Stimulated activated CD8-positive, alpha-beta memory T cell treated with anti-CD3 and anti-CD28 coated beads, Interleukin-2, amount 100 ng/mL, for 48 hours (primary cell): ENCODE measurements around the gene RCCD1.
"Not testable (repeated sequence)": the region's sequence is repeated elsewhere in the genome, so short reads cannot be mapped to it uniquely, and the experiment has no call there.

ENCODE experiments used
- DNase-seq, 2 donors: peaks; one replicate each; pipeline ENCODE4 v3.0.0-alpha.2; 2020; ENCODE audit warnings: low read depth in 2 of 2

RCCD1 gene

GRCh38 chr15:90954712-90955623 is at the start of gene RCCD1:
RCCD1 (plus strand) TSS chr15:90954884; CDS start chr15:90956735, 1,851 bp downstream.
- DNase-seq = peak; percentile 86 to 89

GRCh38 chr15:90905306-90906180 is 49.1 kb upstream of the RCCD1 start:
- no peak for DNase-seq

- no peak for DNase-seq
Measured at GRCh38 chr15:90906181-90906849, 48.4 kb upstream of the RCCD1 start.

- no peak for DNase-seq
Measured at GRCh38 chr15:90907051-90907660, 47.5 kb upstream of the RCCD1 start.

GRCh38 chr15:90907838-90908507 is 46.7 kb upstream of the RCCD1 start:
- DNase-seq = no peak

GRCh38 chr15:90909449-90909848 is 45.2 kb upstream of the RCCD1 start:
- DNase-seq = not testable (repeated sequence)

GRCh38 chr15:90909976-90910375 is 44.7 kb upstream of the RCCD1 start:
- no peak for DNase-seq

- DNase-seq = no peak
Measured at GRCh38 chr15:90910441-90911301, 44.0 kb upstream of the RCCD1 start.

GRCh38 chr15:90911302-90911623 is 43.4 kb upstream of the RCCD1 start:
- no peak for DNase-seq

- DNase-seq = no peak
Measured at GRCh38 chr15:90911906-90912769, 42.5 kb upstream of the RCCD1 start.

GRCh38 chr15:90912770-90913075 is 42.0 kb upstream of the RCCD1 start:
- DNase-seq = no peak

- DNase-seq = no peak
Measured at GRCh38 chr15:90913398-90913944, 41.2 kb upstream of the RCCD1 start.

- DNase-seq = no peak
Measured at GRCh38 chr15:90914305-90915080, 40.2 kb upstream of the RCCD1 start.

GRCh38 chr15:90915216-90915807 is 39.4 kb upstream of the RCCD1 start:
- DNase-seq = no peak

GRCh38 chr15:90915808-90916440 is 38.8 kb upstream of the RCCD1 start:
- DNase-seq = no peak

GRCh38 chr15:90916461-90916860 is 38.2 kb upstream of the RCCD1 start:
- no peak for DNase-seq

GRCh38 chr15:90917569-90917968 is 37.1 kb upstream of the RCCD1 start:
- no peak for DNase-seq
